Astrocyte of the hippocampus (primary cell): ENCODE results near the gene PATZ1.
"Not testable (repeated sequence)": the region's sequence is repeated elsewhere in the genome, so short reads cannot be mapped to it uniquely, and the experiment has no call there.

Experiments used
- DNase-seq: peaks from one replicate; pipeline ENCODE4 v3.0.0; 2011; ENCODE audit warnings: low read depth, low spot score

Gene PATZ1

DNA sequence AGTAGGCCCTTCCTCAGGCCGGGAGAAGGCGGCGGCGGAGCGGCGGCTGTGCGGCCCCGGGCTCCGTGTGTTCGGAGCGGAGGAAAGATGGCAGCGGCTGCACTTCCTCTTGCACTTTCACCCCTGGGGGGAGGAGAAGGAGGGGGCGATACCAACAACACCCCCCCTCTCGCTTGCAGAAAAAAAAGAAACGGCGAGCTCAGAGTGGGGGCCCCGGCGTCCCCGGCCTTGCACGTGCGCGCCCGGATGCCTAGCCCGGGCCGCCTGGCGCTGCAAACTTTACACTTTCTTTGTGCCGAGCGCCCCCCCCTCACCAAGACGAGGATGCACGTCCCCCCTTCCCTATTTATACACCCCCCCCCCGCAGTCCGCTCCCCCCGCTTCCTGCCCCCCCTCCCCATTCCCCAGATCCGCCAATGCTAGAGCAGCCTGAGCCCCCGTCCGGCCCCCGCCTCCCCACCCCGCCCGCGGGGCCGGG, at the start of gene PATZ1:
Gene PATZ1 (minus strand): TSS at position 92 of the 478 bp plus-strand sequence. CDS start 744 bp downstream, outside the sequence.
- DNase-seq = peak; percentile 85

DNA sequence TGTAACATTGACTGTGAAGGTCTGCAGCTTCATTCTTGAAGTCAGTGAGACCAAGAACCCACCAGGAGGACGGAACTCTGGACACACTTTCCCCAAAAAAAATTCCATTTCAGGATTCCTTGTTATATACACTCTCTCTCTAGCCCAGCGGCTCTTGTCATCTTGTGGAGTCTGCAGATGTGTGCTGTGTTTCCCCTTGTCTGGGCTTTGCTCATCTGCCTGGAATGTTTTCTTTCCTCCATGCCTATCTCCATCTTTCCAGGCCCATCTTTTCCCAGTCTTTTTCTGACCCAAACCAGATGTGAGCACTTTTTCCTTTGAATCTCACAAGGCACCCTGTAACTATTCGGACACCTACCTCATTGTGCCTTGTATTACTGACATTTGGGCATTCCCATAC, 48.2 kb upstream of the PATZ1 start:
- DNase-seq = no peak

DNA sequence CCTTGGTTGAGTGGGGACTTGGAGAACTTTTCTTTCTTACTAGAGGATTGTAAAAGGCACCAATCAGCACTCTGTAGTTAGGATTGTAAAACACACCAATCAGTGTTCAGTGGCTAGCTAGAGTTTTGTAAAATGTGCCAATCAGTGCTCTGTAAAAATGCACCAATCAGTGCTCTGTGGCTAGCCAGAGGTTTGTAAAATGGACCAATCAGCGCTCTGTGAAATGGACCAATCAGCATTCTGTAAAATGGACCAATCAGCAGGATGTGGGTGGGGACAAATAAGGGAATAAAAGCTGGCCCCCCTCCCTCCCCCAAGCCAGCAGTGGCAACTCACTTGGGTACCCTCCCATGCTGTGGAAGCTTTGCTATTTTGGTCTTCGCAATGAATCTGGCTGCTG, 47.7 kb upstream of the PATZ1 start:
- no peak for DNase-seq

DNA sequence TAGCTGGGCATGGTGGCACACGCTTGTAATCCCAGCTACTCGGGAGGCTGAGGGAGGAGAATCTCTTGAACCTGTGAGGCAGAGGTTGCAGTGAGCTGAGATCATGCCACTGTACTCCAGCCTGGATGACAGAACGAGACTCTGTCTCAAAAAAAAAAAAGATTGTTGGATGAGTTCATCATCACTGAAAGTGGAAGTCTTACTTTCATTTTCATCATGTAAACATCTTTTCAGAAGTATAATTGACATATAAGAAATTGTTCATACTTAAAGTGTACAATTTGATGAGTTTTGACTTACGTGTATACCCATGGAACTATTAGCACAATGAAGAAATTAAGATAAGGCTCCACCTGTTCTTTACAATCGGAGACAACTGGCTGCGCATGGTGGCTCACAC, 32.5 kb upstream of the PATZ1 start:
- DNase-seq = not testable (repeated sequence)

GRCh38 chr22:31378123-31378522, 32.0 kb upstream of the PATZ1 start:
- DNase-seq = peak; percentile 10

DNA sequence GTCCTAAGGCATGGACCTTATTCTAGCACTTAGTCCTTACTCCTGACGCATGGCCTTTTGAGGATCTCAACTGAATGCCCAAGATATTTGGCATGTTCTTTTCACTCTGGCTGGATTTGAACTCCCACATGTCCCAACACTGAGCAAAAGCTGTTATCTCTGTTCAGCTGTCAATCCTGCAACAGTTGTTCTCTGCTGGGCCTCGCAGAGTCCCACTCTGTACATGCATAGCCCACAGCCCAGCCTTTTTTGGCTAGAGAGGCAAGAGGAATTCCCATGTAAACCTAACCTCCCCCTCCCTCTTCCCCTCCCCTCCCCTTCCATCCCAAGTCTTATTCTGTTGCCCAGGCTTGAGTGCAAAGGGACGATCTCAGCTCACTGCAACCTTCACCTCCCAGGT, 31.5 kb upstream of the PATZ1 start:
- DNase-seq = no peak

DNA sequence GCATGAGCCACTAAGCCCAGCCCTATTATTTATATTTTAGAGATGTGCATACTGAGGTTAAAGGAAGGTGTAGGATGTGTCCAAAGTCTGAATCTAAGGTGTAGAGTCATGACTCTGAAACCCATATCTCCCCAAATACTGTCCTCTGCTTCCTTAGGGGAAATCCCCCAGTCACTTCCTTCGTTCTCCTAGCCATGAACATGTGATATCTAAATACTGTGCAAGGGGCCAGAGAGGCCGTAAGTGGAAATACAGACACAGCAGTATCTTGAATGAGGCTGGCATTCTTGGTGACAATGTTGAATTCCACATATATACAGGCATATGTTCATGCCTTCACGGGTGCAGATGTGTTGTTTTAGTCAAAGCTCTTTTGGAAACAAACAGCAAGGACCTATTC, 21.3 kb upstream of the PATZ1 start:
- DNase-seq = no peak

GRCh38 chr22:31363885-31364465, 17.8 kb upstream of the PATZ1 start:
- no peak for DNase-seq

GRCh38 chr22:31361743-31362142, 15.6 kb upstream of the PATZ1 start:
- DNase-seq = no peak

- DNase-seq = no peak
Measured at GRCh38 chr22:31360029-31360428, 13.9 kb upstream of the PATZ1 start.

GRCh38 chr22:31354515-31354914, 8.4 kb upstream of the PATZ1 start:
- no peak for DNase-seq

GRCh38 chr22:31350410-31350863, 4.3 kb upstream of the PATZ1 start:
- DNase-seq = peak; percentile 67

GRCh38 chr22:31349960-31350359, 3.8 kb upstream of the PATZ1 start:
- no peak for DNase-seq

DNA sequence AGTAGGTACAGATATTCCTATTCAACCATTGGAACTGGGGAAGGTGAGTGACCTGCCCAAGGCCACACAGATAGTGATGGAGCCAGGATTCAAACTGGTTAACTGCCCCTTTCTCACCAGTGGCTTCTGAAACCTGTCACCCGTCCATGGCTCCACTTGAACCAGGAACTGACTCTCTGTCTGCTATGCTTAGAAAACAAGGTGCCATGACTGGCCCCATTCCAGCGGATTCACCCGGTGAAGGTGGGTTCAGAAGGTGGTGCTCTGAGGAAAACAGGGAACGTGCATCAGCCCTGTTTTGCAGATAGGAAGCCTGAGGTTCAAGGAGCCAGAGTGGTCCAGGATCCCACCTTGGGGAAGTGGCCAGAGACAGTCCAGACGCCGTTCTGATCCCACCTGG, 2.6 kb upstream of the PATZ1 start:
- DNase-seq = no peak

DNA sequence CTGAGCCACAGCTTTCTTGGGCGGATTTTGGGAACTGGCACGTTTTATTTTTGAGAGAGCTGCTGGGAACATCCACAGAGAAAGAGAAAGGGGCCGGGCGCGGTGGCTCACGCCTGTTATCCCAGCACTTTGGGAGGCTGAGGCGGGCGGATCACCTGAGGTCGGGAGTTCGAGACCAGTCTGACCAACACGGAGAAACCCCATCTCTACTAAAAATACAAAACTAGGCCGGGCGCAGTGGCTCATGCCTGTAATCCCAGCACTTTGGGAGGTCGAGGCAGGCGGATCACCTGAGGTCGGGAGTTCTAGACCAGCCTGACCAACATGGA, 1.8 kb upstream of the PATZ1 start:
- not testable (repeated sequence) for DNase-seq

DNA sequence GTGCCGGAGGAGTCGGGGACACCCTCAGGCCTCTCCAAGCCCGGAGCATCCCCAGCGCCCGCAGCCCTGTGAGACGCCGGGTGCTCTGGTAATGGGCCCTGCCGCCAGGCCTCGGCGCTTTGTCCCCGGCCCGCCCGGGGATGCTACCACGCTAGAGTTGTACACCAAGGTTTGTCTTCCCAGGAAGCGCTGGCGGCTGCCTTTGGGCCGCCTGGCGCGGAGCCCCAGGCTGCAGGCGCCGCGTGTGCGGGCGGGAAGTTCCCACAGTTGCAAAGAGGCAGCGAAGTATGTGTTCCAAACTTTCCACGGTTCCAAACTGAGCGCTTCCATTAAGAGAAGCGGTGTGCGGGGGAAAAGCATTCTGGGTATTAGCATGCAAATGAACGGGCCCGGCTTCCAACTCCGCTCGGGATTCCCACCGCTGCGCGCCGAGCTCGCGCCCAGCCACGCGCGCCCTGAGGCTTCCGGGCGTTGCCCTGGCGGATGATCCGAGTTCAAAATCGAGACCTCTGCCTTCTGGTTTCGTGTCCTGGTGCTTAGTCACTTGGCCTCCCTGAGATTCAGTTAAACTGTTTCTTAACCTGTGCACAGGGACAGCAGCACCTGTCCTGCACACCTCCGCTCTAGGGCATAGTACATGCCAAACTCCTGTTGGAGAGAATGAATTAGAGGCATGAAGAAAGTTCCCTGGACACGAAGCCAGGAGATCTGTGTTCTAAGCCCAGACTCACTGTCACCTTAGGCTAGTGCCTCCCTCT, 1.3 kb upstream of the PATZ1 start:
- DNase-seq = peak; percentile 82

DNA sequence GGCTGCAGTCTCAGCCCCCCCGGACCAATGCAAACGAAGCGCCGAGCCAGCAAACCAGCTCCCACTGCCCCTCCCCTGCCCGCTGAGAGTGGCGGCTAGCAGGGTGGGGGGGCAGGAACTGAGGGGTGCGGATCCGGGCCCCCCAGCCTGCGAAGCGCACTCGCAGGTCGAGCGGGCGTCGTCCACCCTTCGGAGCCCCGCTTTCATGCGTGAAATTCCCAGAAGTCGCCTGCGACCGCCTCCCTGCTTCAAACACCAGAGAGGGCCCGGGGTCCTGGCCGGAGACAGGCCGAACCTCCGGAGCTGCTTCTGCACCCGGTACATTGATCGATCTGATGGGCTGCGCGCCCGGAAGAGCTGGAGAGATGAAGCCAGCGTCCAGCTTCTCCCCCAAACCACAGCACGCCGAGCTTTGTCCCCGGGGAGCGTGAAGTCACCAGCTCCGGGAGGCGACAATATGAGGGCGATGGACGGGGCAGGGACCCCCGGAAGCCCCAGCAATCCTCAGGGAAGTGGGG, 646 bp upstream of the PATZ1 start:
- DNase-seq = peak; percentile 65

DNA sequence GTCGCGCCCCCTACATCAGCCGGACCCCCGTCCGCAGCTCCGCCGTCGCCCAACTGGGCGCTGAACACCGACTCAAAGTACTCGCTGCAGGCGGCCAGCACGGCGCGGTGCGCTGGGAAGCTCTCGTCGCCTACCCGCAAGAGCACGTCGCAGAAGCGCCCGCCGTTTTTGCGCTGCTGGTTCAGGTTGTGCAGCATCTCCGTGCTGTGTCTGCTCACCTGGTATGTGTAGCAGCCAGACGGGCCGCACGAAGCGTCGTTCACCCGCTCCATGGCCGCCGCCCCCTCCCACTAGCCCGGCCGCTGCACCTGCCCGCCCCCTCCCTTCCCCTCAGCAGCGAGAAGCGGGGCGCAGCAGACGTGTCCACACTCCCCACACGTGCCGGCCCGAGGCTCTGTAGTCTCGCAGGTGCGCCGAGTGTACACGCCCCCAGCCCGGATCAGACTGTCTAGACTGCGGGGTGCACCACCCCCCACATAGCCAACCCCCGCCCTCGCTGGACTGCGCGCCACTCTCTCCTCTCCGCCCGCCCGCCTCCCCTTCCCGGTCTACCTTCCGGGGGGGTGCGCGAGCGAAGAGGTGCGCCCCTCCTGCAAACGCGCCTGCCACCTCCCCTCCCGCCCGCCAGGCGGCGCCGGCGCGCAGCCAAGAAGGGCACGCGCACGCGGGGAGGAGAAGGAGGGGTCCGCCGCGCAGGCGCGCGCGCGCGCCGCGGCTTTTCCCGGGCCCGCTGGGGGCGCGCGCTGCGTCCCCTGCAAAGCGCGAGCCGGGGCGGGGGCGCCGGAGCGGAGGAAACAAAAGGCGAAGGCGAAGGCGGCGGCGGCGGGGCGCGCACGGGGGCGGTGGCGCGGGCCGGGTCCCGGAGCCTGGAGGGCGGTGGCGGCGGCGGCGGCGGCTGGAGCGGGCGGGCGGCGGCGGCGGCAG, 553 bp downstream of the PATZ1 start:
- DNase-seq = peak; percentile 95

DNA sequence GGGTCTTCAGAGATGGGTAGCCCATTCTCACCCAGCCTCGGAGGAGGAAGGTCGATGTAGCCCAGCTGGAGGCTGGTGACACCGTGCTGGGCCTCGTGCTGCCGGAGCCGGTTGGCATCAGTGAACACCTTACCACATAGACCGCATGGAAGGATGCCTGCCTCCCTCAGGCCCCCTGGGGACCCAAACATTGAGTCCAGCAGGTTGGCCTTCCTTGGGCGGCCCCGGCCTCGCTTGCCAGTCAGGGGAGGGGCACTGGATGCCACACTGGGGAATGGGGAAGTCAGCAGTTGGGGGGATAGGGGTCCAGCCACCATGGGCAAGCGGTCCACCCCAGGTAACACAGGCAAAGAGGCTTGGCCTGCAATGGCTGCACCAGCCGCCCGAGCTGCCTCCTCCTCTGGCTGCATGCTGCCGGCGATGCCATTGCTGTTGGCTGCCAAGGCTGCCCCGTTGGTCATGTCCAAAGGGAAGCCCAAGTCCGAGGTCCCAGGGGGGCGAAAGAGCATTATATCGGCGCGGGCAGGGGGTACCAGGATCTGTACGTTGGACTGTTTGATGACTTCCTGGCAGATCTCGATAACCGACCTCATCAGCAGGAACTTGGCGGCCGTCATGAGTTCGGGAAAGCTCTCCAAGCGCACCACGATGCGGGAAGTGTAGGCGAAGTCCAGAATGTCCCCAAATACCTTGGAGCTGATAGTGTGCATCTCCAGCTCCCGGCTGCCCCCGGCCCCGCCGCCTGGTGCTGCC, 1.4 kb downstream of the PATZ1 start:
- DNase-seq = peak; percentile 67

DNA sequence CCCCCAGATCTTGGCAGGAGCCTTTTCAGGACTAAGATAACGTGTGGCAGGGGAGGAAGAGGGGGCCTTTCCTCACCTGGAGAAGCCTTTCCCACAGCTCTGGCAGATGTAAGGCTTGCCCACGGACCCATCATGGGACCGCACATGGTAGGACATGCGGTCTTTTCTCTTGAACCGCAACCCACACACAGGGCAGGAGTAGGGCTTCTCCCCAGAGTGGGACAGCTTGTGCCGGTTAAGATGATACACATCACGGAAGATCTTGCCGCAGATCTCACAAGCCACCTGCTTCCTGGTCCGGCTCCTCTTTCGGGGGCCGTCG, 1.9 kb downstream of the PATZ1 start:
- no peak for DNase-seq
